Kidney glomerular epithelial cell (primary cell): Measurements from ENCODE around the gene PCDHA12.
"Not testable (repeated sequence)": the region's sequence is repeated elsewhere in the genome, so short reads cannot be mapped to it uniquely, and the experiment has no call there.

Experiments
- DNase-seq: peaks from one replicate; lab custom pipeline; 2025; lab: John Stamatoyannopoulos, UW

Gene PCDHA12

GRCh38 chr5:140862441-140863295 lies 12.4 kb upstream of the PCDHA12 start:
- DNase-seq, result no peak

GRCh38 chr5:140868721-140869554 lies 6.2 kb upstream of the PCDHA12 start, which contains the start of gene PCDHA11:
TSS of gene PCDHA11 (plus strand) at chr5:140868957. CDS start at chr5:140869104, 147 bp downstream.
- DNase-seq, result peak; percentile 18

GRCh38 chr5:140869555-140869886 lies 5.6 kb upstream of the PCDHA12 start:
- peak; percentile 19 for DNase-seq

GRCh38 chr5:140870221-140871201 lies 4.6 kb upstream of the PCDHA12 start:
- DNase-seq, result no peak

GRCh38 chr5:140876541-140877261 lies 1.6 kb downstream of the PCDHA12 start:
- DNase-seq, result not testable (repeated sequence)

- no peak for DNase-seq
These were observed 2.1 kb downstream of the PCDHA12 start for GRCh38 chr5:140877262-140877581.

GRCh38 chr5:140881889-140882590 lies 6.9 kb downstream of the PCDHA12 start, which contains the start of gene PCDHA13:
TSS of gene PCDHA13 (plus strand) at chr5:140882124. CDS start at chr5:140882269, 145 bp downstream.
- DNase-seq, result no peak

- DNase-seq, result no peak
These were observed 7.4 kb downstream of the PCDHA12 start for GRCh38 chr5:140882591-140882899.

GRCh38 chr5:140883373-140883772 lies 8.3 kb downstream of the PCDHA12 start:
- no peak for DNase-seq

- DNase-seq, result no peak
These were observed 9.0 kb downstream of the PCDHA12 start for GRCh38 chr5:140883927-140884697.

- DNase-seq, result no peak
These were observed 41.2 kb downstream of the PCDHA12 start for GRCh38 chr5:140916325-140916724.

- no peak for DNase-seq
These were observed 48.5 kb downstream of the PCDHA12 start for GRCh38 chr5:140923601-140924000.

- DNase-seq, result no peak
These were observed 50.8 kb downstream of the PCDHA12 start, which contains the start of gene PCDHAC1 for GRCh38 chr5:140925806-140926442. TSS of gene PCDHAC1 (plus strand) at chr5:140926299. CDS start at chr5:140926893, 594 bp downstream.

GRCh38 chr5:140926443-140927227 lies 51.5 kb downstream of the PCDHA12 start:
- peak; percentile 53 for DNase-seq

GRCh38 chr5:140927228-140927573 lies 52.1 kb downstream of the PCDHA12 start:
- DNase-seq, result no peak
